ENCODE data around the gene SYNDIG1.
"Not testable (repeated sequence)": the region's sequence is repeated elsewhere in the genome, so short reads cannot be mapped to it uniquely, and the experiment has no call there.

SYNDIG1 gene

GRCh38 chr20:24506146-24506545 lies 36.7 kb downstream of the SYNDIG1 start:
- H3K4me3 ChIP-seq (ENCODE audit: low read depth, low read length) = no peak overlapping the region
- in situ Hi-C loops (cut with HindIII; ENCODE audit: low sequenced_read_pairs) = no loop called here
- no peak for DNase-seq (ENCODE audit: low read depth)
- no peak for TF ChIP-seq CTCF (IDR thresholded peaks at IDR 0.05; ENCODE audit: low read depth, low read length, missing control alignments)

GRCh38 chr20:24506696-24507095 lies 37.3 kb downstream of the SYNDIG1 start:
- DNase-seq (ENCODE audit: low read depth) = no peak
- no peak overlapping the region for H3K4me3 ChIP-seq (ENCODE audit: low read depth, low read length)
- in situ Hi-C loops (cut with HindIII; ENCODE audit: low sequenced_read_pairs) = no loop called here
- TF ChIP-seq CTCF (IDR thresholded peaks at IDR 0.05; ENCODE audit: low read depth, low read length, missing control alignments) = no peak

GRCh38 chr20:24507182-24507853 lies 37.9 kb downstream of the SYNDIG1 start:
- no peak for TF ChIP-seq CTCF (IDR thresholded peaks at IDR 0.05; ENCODE audit: low read depth, low read length, missing control alignments)
- DNase-seq (ENCODE audit: low read depth) = no peak
- no peak overlapping the region for H3K4me3 ChIP-seq (ENCODE audit: low read depth, low read length)
- in situ Hi-C loops (cut with HindIII; ENCODE audit: low sequenced_read_pairs) = no loop called here

GRCh38 chr20:24512441-24512840 lies 43.0 kb downstream of the SYNDIG1 start:
- H3K4me3 ChIP-seq (ENCODE audit: low read depth, low read length); in situ Hi-C loops (cut with HindIII; ENCODE audit: low sequenced_read_pairs); DNase-seq (ENCODE audit: low read depth): not testable (repeated sequence)

- in situ Hi-C loops (cut with HindIII; ENCODE audit: low sequenced_read_pairs) = no loop called here
- H3K4me3 ChIP-seq (ENCODE audit: low read depth, low read length) = no peak overlapping the region
- no peak for DNase-seq (ENCODE audit: low read depth)
- TF ChIP-seq CTCF (IDR thresholded peaks at IDR 0.05; ENCODE audit: low read depth, low read length, missing control alignments) = no peak
Observed at GRCh38 chr20:24518515-24518914, 49.1 kb downstream of the SYNDIG1 start.

GRCh38 chr20:24519476-24519875 lies 50.0 kb downstream of the SYNDIG1 start:
- in situ Hi-C loops (cut with HindIII; ENCODE audit: low sequenced_read_pairs) = no loop called here
- no peak for TF ChIP-seq CTCF (IDR thresholded peaks at IDR 0.05; ENCODE audit: low read depth, low read length, missing control alignments)
- H3K4me3 ChIP-seq (ENCODE audit: low read depth, low read length) = no peak overlapping the region
- DNase-seq (ENCODE audit: low read depth) = no peak

- in situ Hi-C loops (cut with HindIII; ENCODE audit: low sequenced_read_pairs) = no loop called here
- TF ChIP-seq CTCF (IDR thresholded peaks at IDR 0.05; ENCODE audit: low read depth, low read length, missing control alignments) = no peak
- no peak for DNase-seq (ENCODE audit: low read depth)
- H3K4me3 ChIP-seq (ENCODE audit: low read depth, low read length) = no peak overlapping the region
Observed at GRCh38 chr20:24521032-24521431, 51.6 kb downstream of the SYNDIG1 start.

All from astrocyte of the cerebellum (primary cell).